HepG2 (cell line): ENCODE data around the gene MLNR. TPM values are rescaled to one million over a fixed set of nuclear protein-coding genes. Genes with fewer than 3 reads are reported as not detected.
A peak's percentile ranks its signal among the peaks of the same experiment; 100 is the strongest.

ENCODE experiments used
- ATF1 ChIP-seq: IDR thresholded peaks from 2 replicates; pipeline ENCODE4 v1.6.1; 2016; ENCODE audit warnings: mild to moderate bottlenecking, control low read depth
- BCL6 ChIP-seq: IDR thresholded peaks from 2 replicates; pipeline ENCODE4 v1.6.1; 2016; ENCODE audit warnings: missing genetic modification reagents, missing compliant biosample characterization
- DMTF1 ChIP-seq: sonication (generic); formaldehyde crosslinking; IDR thresholded peaks from 2 replicates; pipeline ENCODE4 v1.4.0; 2020; ENCODE audit warnings: mild to moderate bottlenecking, missing genetic modification reagents
- DNMT1 ChIP-seq: sonication (generic); formaldehyde crosslinking; IDR thresholded peaks from 2 replicates; pipeline ENCODE4 v1.5.1; 2020; ENCODE audit warnings: mild to moderate bottlenecking, missing genetic modification reagents
- HNRNPK ChIP-seq: fragments of 200-400 bp; formaldehyde crosslinking; IDR thresholded peaks from 2 replicates; pipeline ENCODE4 v1.6.1; 2018; ENCODE audit warnings: low read length, low read depth, moderate library complexity, mild to moderate bottlenecking; ENCODE audit not compliant: poor library complexity, severe bottlenecking
- JARID2 ChIP-seq: sonication (generic); formaldehyde crosslinking; IDR thresholded peaks from 2 replicates; pipeline ENCODE4 v1.8.1; 2023; ENCODE audit warnings: missing genetic modification reagents, inconsistent platforms; ENCODE audit not compliant: insufficient replicate concordance
- JUND ChIP-seq: sonication (generic); formaldehyde crosslinking; IDR thresholded peaks from 2 replicates; pipeline ENCODE4 v1.8.0; 2022; ENCODE audit warnings: mild to moderate bottlenecking, missing genetic modification reagents
- MAX ChIP-seq: IDR thresholded peaks from 2 replicates; pipeline ENCODE4 v1.6.1; 2012; ENCODE audit warnings: inconsistent platforms
- MBD4 ChIP-seq: IDR thresholded peaks from 2 replicates; pipeline ENCODE4 v1.6.1; 2012; ENCODE audit warnings: low read length, inconsistent platforms, borderline replicate concordance
- MIXL1 ChIP-seq: IDR thresholded peaks from 2 replicates; pipeline ENCODE4 v1.6.1; 2016
- NR2C2 ChIP-seq: sonication (generic); formaldehyde crosslinking; IDR thresholded peaks from 2 replicates; pipeline ENCODE4 v1.4.0; 2020; ENCODE audit warnings: missing genetic modification reagents, mild to moderate bottlenecking, moderate library complexity, borderline replicate concordance
- POLR2A ChIP-seq, 2 experiments: IDR thresholded peaks; 2 replicates each; pipeline ENCODE4 v1.6.1; 2011; ENCODE audit warnings: low read depth in 2 of 2, low read length in 2 of 2, mild to moderate bottlenecking in 1 of 2, moderate library complexity in 1 of 2; ENCODE audit not compliant: insufficient read depth in 1 of 2
- SOX6 ChIP-seq, 2 experiments: fragments of 450-650 bp in 1 of 2; sonication (generic) in 1 of 2; formaldehyde crosslinking in 1 of 2; IDR thresholded peaks; 2 replicates each; pipeline versions ENCODE4 v1.4.0 to v1.6.1; 2017 to 2020; ENCODE audit warnings: antibody characterized with exemption in 1 of 2, mild to moderate bottlenecking in 1 of 2, missing genetic modification reagents in 1 of 2
- U2AF1 ChIP-seq: fragments of 200-400 bp; formaldehyde crosslinking; optimal IDR thresholded peaks from 2 replicates; pipeline ENCODE3; 2017; ENCODE audit warnings: mild to moderate bottlenecking, low read depth, low read length
- XRCC5 ChIP-seq: fragments of 200-400 bp; formaldehyde crosslinking; optimal IDR thresholded peaks from 2 replicates; pipeline ENCODE3; 2017; ENCODE audit warnings: mild to moderate bottlenecking, low read length
- ZBTB39 ChIP-seq: sonication (generic); formaldehyde crosslinking; IDR thresholded peaks from 2 replicates; pipeline ENCODE4 v1.5.0; 2020; ENCODE audit warnings: missing genetic modification reagents
- ZMAT3 ChIP-seq: sonication (generic); formaldehyde crosslinking; conservative IDR thresholded peaks from 2 replicates; pipeline ENCODE4 v1.7.0; 2021; ENCODE audit warnings: missing genetic modification reagents
- ZNF274 ChIP-seq: sonication (generic); formaldehyde crosslinking; IDR thresholded peaks from 2 replicates; pipeline ENCODE4 v1.5.1; 2020; ENCODE audit warnings: mild to moderate bottlenecking, missing genetic modification reagents
- ZNF326 ChIP-seq: sonication (generic); formaldehyde crosslinking; IDR thresholded peaks from 2 replicates; pipeline ENCODE4 v1.4.0; 2020; ENCODE audit warnings: missing genetic modification reagents, borderline replicate concordance
- ZNF772 ChIP-seq: sonication (generic); formaldehyde crosslinking; IDR thresholded peaks from 2 replicates; pipeline ENCODE4 v1.5.0; 2020; ENCODE audit warnings: mild to moderate bottlenecking, missing genetic modification reagents
- polyA plus RNA-seq, 8 experiments: library from polyadenylated mRNA; depleted of rRNA in 3 of 8; stranded (reverse) in 7 of 8; unstranded in 1 of 8; fragments of >200 nt; fragmentation: Illumina TruSeq in 4 of 8; extraction: Trizol in 4 of 8; gene quantifications; 2 replicates each; pipeline versions ENCODE4 v1.2.1 to v1.2.3, GENCODE V29; 2011 to 2016; ENCODE audit warnings: low read depth in 4 of 8, missing spikeins in 1 of 8, mixed read lengths in 1 of 8; ENCODE audit not compliant: insufficient read depth in 1 of 8
- total RNA-seq, 5 experiments: library from RNA; depleted of rRNA; stranded (reverse); fragments of >200 nt; fragmentation: Illumina TruSeq; extraction: Trizol; gene quantifications; 2 replicates each; pipeline ENCODE4 v1.2.3, GENCODE V29; 2016; ENCODE audit warnings: low read depth in 1 of 5
- TF ChIP-seq, protein P1 (sequence below): sonication (generic); formaldehyde crosslinking; IDR thresholded peaks from 2 replicates; pipeline ENCODE4 v1.8.0; 2022; ENCODE audit warnings: missing genetic modification reagents, mild to moderate bottlenecking, borderline replicate concordance
- TF ChIP-seq, protein P2 (sequence below): sonication (generic); formaldehyde crosslinking; IDR thresholded peaks from 2 replicates; pipeline ENCODE4 v1.4.0; 2020; ENCODE audit warnings: missing genetic modification reagents

The MLNR gene
- total and polyA plus RNA-seq, 2 of the 13 experiments (the other 11 are each of a cell fraction or from before 2014, with no cell fraction given): 0.46 TPM; not detected in 1

- TF ChIP-seq MIXL1: no peak
- TF ChIP-seq ZNF326 (CRISPR knock-in tag): no peak
- TF ChIP-seq ZNF772 (CRISPR knock-in tag): no peak
- no peak for TF ChIP-seq SOX6 (IDR thresholded peaks at IDR 0.05)
- peak; percentile 75 for TF ChIP-seq SOX6 (CRISPR knock-in tag; IDR thresholded peaks at IDR 0.05)
- TF ChIP-seq POLR2A (IDR thresholded peaks at IDR 0.05; ENCODE audit: insufficient read depth in 1 of 2, low read depth in 2 of 2, low read length in 2 of 2): peak; percentile 79 to 83
- TF ChIP-seq XRCC5: peak; percentile 74
- no peak for TF ChIP-seq MBD4
- peak; percentile 99 for TF ChIP-seq ATF1
- TF ChIP-seq ZBTB39 (CRISPR knock-in tag): no peak
- 0 out of 2 replicates have a peak, but pooled peaks have one; percentile 68 for TF ChIP-seq ZMAT3
- TF ChIP-seq NR2C2 (CRISPR knock-in tag): peak; percentile 51; the same call in 1 of the 2 replicates
- TF ChIP-seq ZNF274: peak; percentile 69
- TF ChIP-seq DMTF1 (CRISPR knock-in tag): no peak
- no peak for TF ChIP-seq HNRNPK
- TF ChIP-seq U2AF1: peak; percentile 46
- peak; percentile 20; the same call in 1 of the 2 replicates for TF ChIP-seq BCL6 (CRISPR knock-in tag)
- no peak for TF ChIP-seq JARID2 (CRISPR knock-in tag)
- TF ChIP-seq, protein P1, sequence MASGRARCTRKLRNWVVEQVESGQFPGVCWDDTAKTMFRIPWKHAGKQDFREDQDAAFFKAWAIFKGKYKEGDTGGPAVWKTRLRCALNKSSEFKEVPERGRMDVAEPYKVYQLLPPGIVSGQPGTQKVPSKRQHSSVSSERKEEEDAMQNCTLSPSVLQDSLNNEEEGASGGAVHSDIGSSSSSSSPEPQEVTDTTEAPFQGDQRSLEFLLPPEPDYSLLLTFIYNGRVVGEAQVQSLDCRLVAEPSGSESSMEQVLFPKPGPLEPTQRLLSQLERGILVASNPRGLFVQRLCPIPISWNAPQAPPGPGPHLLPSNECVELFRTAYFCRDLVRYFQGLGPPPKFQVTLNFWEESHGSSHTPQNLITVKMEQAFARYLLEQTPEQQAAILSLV: peak; percentile 36; the same call in 1 of the 2 replicates
- 0 out of 2 replicates have a peak, but pooled peaks have one; percentile 57 for TF ChIP-seq JUND (CRISPR knock-in tag)
- peak; percentile 30; the same call in 1 of the 2 replicates for TF ChIP-seq DNMT1
- 0 out of 2 replicates have a peak, but pooled peaks have one; percentile 52 for TF ChIP-seq MAX
- TF ChIP-seq, protein P2, sequence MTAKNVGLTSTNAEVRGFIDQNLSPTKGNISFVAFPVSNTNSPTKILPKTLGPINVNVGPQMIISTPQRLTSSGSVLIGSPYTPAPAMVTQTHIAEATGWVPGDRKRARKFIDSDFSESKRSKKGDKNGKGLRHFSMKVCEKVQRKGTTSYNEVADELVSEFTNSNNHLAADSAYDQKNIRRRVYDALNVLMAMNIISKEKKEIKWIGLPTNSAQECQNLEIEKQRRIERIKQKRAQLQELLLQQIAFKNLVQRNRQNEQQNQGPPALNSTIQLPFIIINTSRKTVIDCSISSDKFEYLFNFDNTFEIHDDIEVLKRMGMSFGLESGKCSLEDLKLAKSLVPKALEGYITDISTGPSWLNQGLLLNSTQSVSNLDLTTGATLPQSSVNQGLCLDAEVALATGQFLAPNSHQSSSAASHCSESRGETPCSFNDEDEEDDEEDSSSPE: peak; percentile 69
These were observed 27.8 kb downstream of the MLNR start, which contains the start of gene CDADC1 (continued) for GRCh38 chr13:49247643-49248621.
